Measurements from ENCODE around the gene LYZL4.

- TF ChIP-seq CTCF (IDR thresholded peaks at IDR 0.05) (peak; percentile 85 to 96 (median 87)), POLR2AphosphoS5 (IDR thresholded peaks at IDR 0.05) (peak in 1 of 3 donors; percentile 45), POLR2A (IDR thresholded peaks at IDR 0.05) (no peak)
Measured at GRCh38 chr3:42443819-42444436, 33.5 kb upstream of the LYZL4 start.

All from breast epithelium (tissue), 3 donors.